Memory B cell (primary cell): Measurements from ENCODE around the gene DUX4.
A peak's percentile ranks its signal among the peaks of the same experiment; 100 is the strongest.
"Not testable (repeated sequence)": the region's sequence is repeated elsewhere in the genome, so short reads cannot be mapped to it uniquely, and the experiment has no call there.

Source experiments
- ATAC-seq: fragments of 150-1000 bp; cut with Tn5 transposase; 2 replicates; pipeline ENCODE4 v1.10.0; 2021; ENCODE audit warnings: low read depth, mild to moderate bottlenecking, moderate library complexity
- DNase-seq, 2 donors: peaks; one replicate each; pipeline ENCODE4 v3.0.0; 2022; ENCODE audit warnings: low spot score in 2 of 2
- H3K27ac Mint-ChIP-seq: one replicate; pipeline ENCODE4 v1.8.0; 2022; ENCODE audit warnings: mild to moderate bottlenecking, moderate library complexity, mixed read lengths
- H3K27me3 Mint-ChIP-seq: one replicate; pipeline ENCODE4 v1.8.0; 2022; ENCODE audit warnings: mixed read lengths
- H3K36me3 Mint-ChIP-seq: one replicate; pipeline ENCODE4 v1.8.0; 2022; ENCODE audit warnings: mild to moderate bottlenecking, mixed read lengths
- H3K4me1 Mint-ChIP-seq: one replicate; pipeline ENCODE4 v1.8.0; 2022; ENCODE audit warnings: mixed read lengths
- H3K4me3 Mint-ChIP-seq: one replicate; pipeline ENCODE4 v1.8.0; 2022; ENCODE audit warnings: mild to moderate bottlenecking, moderate library complexity, mixed read lengths
- H3K9me3 Mint-ChIP-seq: one replicate; pipeline ENCODE4 v1.8.0; 2022; ENCODE audit warnings: mixed read lengths

The DUX4 gene

DNA sequence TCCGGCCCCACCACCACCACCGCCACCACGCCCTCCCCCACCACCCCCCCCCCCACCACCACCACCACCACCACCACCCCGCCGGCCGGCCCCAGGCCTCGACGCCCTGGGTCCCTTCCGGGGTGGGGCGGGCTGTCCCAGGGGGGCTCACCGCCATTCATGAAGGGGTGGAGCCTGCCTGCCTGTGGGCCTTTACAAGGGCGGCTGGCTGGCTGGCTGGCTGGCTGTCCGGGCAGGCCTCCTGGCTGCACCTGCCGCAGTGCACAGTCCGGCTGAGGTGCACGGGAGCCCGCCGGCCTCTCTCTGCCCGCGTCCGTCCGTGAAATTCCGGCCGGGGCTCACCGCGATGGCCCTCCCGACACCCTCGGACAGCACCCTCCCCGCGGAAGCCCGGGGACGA is at the start of gene DUX4:
DUX4 (plus strand) TSS at position 347 of the 400 bp plus-strand sequence; CDS start at position 347, 0 bp downstream.
- H3K4me1 Mint-ChIP-seq, H3K27ac Mint-ChIP-seq, H3K4me3 Mint-ChIP-seq, H3K9me3 Mint-ChIP-seq, H3K27me3 Mint-ChIP-seq, ATAC-seq, H3K36me3 Mint-ChIP-seq: not testable (repeated sequence)
- peak; percentile 18 to 32 for DNase-seq

DNA sequence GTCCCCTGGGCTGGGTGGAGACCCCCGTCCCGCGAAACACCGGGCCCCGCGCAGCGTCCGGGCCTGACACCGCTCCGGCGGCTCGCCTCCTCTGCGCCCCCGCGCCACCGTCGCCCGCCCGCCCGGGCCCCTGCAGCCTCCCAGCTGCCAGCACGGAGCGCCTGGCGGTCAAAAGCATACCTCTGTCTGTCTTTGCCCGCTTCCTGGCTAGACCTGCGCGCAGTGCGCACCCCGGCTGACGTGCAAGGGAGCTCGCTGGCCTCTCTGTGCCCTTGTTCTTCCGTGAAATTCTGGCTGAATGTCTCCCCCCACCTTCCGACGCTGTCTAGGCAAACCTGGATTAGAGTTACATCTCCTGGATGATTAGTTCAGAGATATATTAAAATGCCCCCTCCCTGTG is 1.9 kb downstream of the DUX4 start:
- not testable (repeated sequence) for ATAC-seq, H3K4me3 Mint-ChIP-seq, DNase-seq, H3K9me3 Mint-ChIP-seq, H3K4me1 Mint-ChIP-seq, H3K27me3 Mint-ChIP-seq, H3K27ac Mint-ChIP-seq, H3K36me3 Mint-ChIP-seq

DNA sequence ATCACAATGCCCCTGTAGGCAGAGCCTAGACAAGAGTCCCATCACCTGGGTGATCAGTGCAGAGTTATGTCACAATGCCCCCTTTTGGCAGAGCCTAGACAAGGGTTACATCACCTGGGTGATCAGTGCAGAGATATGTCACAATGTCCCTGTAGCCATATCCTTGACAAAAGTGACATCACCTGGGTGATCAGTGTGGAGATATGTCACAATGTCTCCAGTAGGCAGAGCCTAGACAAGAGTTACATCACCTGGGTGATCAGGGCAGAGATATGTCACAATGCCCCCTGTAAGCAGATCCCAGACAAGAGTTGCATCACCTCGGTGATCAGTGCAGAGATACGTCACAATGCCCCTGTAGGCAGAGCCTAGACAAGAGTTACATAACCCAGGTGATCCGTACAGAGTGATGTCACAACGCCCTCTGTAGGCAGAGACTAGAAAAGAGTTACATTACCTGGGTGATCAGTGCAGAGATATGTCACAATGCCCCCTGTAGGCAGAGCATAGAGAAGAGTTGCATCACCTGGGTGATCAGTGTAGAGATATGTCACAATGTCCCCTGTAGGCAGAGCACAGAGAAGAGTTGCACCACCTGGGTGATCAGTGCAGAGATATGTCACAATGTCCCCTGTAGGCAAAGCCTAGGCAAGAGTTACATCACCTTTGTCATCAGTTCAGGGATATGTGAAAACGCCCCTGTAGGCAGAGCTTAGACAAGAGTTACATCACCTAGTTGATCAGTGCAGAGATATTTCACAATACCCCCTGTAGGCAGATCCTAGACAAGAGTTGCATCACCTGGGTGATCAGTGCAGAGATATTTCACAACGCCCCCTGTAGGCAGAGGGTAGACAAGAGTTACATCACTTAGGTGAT is 4.4 kb downstream of the DUX4 start:
- not testable (repeated sequence) for H3K27ac Mint-ChIP-seq, H3K36me3 Mint-ChIP-seq, H3K4me1 Mint-ChIP-seq, ATAC-seq, H3K9me3 Mint-ChIP-seq, H3K4me3 Mint-ChIP-seq, H3K27me3 Mint-ChIP-seq
- DNase-seq: peak in 1 of 2 donors; percentile 10

DNA sequence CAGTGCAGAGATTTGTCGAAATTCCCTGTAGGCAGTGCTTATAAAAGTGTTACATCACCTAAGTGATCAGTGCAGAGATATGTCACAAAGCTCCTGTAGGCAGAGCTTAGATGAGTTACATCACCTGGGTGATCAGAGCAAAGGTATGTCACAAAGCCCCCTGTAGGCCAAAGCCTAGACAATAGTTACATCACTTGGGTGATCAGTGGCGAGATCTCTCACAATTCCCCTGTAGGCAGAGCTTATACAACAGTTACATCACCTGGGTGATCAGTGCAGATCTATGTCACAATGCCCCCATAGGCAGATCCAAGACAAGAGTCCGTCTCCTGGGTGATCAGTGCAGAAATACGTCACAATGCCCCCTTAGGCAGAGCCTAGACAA is 5.0 kb downstream of the DUX4 start:
- DNase-seq, H3K9me3 Mint-ChIP-seq, H3K4me1 Mint-ChIP-seq, H3K36me3 Mint-ChIP-seq, H3K27me3 Mint-ChIP-seq, H3K27ac Mint-ChIP-seq, H3K4me3 Mint-ChIP-seq, ATAC-seq: not testable (repeated sequence)

DNA sequence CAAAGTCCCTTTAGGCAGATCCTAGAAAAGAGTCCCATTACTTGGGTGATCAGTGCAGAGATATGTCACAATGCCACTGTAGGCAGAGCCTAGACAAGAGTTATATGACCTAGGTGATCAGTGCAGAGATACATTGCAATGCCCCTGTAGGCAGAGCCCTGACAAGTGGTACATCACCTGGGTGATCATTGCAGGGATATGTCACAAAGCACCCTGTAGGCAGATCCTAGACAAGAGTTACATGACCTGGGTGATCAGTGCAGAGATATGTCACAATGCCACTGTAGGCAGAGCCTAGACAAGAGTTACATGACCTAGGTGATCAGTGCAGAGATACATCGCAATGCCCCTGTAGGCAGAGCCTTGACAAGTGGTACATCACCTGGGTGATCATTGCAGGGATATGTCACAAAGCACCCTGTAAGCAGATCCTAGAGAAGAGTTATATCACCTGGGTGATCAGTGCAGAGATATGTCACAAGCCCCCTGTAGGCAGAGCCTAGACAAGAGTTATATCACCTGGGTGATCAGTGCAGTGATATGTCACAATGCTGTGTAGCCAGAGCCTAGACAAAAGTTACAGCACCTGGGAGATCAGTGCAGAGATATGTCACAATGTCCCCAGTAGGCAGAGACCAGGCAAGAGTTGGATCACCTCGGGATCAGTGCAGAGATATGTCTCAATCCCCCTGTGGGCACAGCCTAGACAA is 5.6 kb downstream of the DUX4 start:
- DNase-seq, H3K4me3 Mint-ChIP-seq, H3K27me3 Mint-ChIP-seq, H3K4me1 Mint-ChIP-seq, H3K27ac Mint-ChIP-seq, H3K36me3 Mint-ChIP-seq, H3K9me3 Mint-ChIP-seq: not testable (repeated sequence)
- peak; percentile 10 for ATAC-seq

DNA sequence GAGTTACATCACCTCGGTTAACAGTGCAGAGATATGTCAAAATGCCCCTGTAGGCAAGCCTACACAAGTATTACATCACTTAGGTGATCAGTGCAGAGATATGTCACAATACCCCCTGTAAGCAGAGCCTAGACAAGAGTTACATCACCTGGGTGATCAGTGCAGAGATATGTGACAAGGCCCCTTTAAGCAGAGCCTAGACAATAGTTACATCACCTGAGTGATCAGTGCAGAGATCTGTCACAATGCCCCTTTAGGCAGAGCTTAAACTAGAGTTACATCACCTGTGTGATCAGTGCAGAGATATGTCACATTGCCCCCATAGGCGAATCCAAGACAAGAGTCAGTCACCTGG is 6.1 kb downstream of the DUX4 start:
- peak; percentile 8 for ATAC-seq
- not testable (repeated sequence) for H3K27ac Mint-ChIP-seq, H3K9me3 Mint-ChIP-seq, H3K4me3 Mint-ChIP-seq, H3K4me1 Mint-ChIP-seq, H3K27me3 Mint-ChIP-seq, H3K36me3 Mint-ChIP-seq, DNase-seq

DNA sequence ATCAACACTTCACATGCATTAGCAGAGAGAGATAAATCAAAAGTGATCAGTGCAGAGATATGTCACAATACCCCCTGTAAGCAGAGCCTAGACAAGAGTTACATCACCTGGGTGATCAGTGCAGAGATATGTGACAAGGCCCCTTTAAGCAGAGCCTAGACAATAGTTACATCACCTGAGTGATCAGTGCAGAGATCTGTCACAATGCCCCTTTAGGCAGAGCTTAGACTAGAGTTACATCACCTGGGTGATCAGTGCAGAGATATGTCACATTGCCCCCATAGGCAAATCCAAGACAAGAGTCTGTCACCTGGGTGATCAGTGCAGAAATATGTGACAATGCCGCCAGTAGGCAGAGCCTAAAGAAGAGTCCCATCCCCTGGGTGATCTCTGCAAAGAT is 7.4 kb downstream of the DUX4 start:
- DNase-seq, H3K4me3 Mint-ChIP-seq, H3K27ac Mint-ChIP-seq, H3K4me1 Mint-ChIP-seq, ATAC-seq, H3K27me3 Mint-ChIP-seq, H3K36me3 Mint-ChIP-seq, H3K9me3 Mint-ChIP-seq: not testable (repeated sequence)

DNA sequence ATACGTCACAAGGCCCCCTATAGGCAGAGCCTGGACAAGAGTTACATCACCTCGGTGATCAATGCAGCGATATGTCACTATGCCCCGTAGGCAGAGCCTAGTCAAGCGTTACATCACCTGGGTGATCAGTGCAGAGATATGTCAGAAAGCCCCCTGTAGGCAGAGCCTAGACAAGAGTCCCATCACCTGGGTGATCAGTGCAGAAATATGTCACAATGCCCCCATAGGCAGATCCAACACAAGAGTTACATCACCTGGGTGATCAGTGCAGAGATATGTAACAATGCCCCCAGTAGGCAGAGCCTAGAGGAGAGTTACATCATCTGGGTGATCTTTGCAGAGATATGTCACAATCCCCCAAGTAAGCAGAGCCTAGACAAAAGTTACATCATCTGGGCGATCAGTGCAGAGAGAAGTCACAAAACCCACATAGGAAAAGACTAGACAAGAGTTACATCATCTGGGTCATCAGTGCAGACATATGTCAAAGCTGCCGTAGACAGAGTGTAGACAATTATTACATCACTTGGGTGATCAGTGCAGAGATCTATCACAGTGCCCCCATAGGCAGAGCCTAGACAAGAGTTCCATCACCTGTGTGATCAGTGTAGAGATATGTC is 8.0 kb downstream of the DUX4 start:
- not testable (repeated sequence) for H3K27ac Mint-ChIP-seq, H3K4me3 Mint-ChIP-seq, H3K9me3 Mint-ChIP-seq, H3K4me1 Mint-ChIP-seq, H3K36me3 Mint-ChIP-seq, ATAC-seq, H3K27me3 Mint-ChIP-seq
- DNase-seq: peak in 1 of 2 donors; percentile 11

DNA sequence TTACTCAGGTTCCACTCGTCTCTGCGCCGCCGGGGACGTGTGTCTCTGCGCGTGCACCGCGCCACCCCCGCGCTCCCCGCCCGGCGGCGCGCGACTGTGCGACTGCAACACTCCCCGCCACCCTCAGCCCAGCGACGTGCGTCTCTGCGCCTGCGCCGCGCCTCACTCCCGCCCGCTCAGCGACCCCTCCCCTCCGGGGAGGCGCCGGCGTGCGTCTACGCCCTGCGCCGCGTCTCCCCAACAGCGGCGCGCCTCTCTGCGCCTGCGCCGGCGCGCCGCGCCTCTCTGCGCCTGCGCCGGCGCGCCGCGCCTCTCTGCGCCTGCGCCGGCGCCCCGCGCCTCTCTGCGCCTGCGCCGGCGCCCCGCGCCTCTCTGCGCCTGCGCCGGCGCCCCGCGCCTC is 29.9 kb downstream of the DUX4 start:
- not testable (repeated sequence) for H3K27me3 Mint-ChIP-seq, H3K4me1 Mint-ChIP-seq, H3K27ac Mint-ChIP-seq, ATAC-seq, H3K36me3 Mint-ChIP-seq, H3K9me3 Mint-ChIP-seq, H3K4me3 Mint-ChIP-seq
- DNase-seq: peak in 1 of 2 donors; percentile 12
